ENCODE measurements around the gene TMTC2. TPM values are rescaled to one million over a fixed set of nuclear protein-coding genes. Genes with fewer than 3 reads are reported as not detected.

TMTC2 gene
- total RNA-seq, 1 donor from 2014 or later, result 12.3 TPM

DNA sequence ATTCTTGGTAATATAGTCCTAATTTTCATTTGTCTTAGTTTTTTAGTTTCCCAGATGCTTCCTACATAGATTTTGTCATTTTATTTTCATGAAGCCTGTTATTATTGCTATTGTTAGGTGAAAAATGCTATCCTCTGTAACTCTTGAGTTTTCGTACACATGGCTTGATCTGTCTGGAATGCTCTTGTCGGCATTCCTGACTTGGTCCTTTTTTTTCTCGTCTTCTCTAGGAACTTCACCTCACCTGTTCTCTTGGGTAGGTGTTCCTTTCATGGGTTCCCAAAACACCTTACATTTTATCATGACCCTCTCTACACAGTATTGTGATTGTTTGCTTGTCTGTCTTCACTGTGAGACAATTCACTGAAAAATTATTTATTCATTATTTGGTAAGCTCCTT is 267.4 kb downstream of the TMTC2 start:
- no peak overlapping the region for H3K27ac Mint-ChIP-seq (ENCODE audit: unreplicated experiment)
- TF ChIP-seq, protein P1, sequence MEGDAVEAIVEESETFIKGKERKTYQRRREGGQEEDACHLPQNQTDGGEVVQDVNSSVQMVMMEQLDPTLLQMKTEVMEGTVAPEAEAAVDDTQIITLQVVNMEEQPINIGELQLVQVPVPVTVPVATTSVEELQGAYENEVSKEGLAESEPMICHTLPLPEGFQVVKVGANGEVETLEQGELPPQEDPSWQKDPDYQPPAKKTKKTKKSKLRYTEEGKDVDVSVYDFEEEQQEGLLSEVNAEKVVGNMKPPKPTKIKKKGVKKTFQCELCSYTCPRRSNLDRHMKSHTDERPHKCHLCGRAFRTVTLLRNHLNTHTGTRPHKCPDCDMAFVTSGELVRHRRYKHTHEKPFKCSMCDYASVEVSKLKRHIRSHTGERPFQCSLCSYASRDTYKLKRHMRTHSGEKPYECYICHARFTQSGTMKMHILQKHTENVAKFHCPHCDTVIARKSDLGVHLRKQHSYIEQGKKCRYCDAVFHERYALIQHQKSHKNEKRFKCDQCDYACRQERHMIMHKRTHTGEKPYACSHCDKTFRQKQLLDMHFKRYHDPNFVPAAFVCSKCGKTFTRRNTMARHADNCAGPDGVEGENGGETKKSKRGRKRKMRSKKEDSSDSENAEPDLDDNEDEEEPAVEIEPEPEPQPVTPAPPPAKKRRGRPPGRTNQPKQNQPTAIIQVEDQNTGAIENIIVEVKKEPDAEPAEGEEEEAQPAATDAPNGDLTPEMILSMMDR (conservative IDR thresholded peaks at IDR 0.05), result no peak
- H3K27me3 Mint-ChIP-seq (ENCODE audit: low read depth), result no peaks in the 10 kb centered on the region
- no peaks in the 10 kb centered on the region for H3K4me1 Mint-ChIP-seq
- no peaks in the 10 kb centered on the region for H3K9me3 Mint-ChIP-seq
- no peak for DNase-seq (ENCODE audit: low read depth, low spot score)
- H3K36me3 Mint-ChIP-seq (ENCODE audit: low read depth), result peaks cover 4% of the 10 kb centered on the region
- H3K4me3 Mint-ChIP-seq, result no peak overlapping the region

DNA sequence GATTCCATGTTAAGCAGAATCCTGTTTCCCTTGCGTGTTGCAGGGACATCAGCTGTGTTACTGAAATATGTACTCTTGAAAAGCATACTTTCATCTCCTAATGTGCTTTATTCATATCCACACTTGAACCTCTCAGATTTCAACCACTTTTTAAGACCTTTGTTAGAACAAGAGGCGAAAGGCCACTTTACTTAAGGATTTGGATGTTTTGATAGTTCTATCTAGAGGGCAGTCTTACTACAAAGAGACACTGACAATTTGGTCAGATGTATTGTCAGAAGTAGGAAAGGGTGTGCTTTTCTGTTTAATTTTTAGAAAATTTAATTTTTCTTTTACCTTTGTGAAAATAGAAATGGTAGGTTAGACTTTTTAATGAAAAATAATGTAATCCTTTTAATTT is 267.9 kb downstream of the TMTC2 start:
- TF ChIP-seq, protein P1 (conservative IDR thresholded peaks at IDR 0.05), result no peak
- no peak overlapping the region for H3K27ac Mint-ChIP-seq (ENCODE audit: unreplicated experiment)
- no peak for DNase-seq (ENCODE audit: low read depth, low spot score)
- peaks cover 4% of the 10 kb centered on the region for H3K36me3 Mint-ChIP-seq (ENCODE audit: low read depth)
- H3K4me3 Mint-ChIP-seq, result no peak overlapping the region
- H3K4me1 Mint-ChIP-seq, result no peaks in the 10 kb centered on the region
- no peaks in the 10 kb centered on the region for H3K27me3 Mint-ChIP-seq (ENCODE audit: low read depth)
- H3K9me3 Mint-ChIP-seq, result no peaks in the 10 kb centered on the region

DNA sequence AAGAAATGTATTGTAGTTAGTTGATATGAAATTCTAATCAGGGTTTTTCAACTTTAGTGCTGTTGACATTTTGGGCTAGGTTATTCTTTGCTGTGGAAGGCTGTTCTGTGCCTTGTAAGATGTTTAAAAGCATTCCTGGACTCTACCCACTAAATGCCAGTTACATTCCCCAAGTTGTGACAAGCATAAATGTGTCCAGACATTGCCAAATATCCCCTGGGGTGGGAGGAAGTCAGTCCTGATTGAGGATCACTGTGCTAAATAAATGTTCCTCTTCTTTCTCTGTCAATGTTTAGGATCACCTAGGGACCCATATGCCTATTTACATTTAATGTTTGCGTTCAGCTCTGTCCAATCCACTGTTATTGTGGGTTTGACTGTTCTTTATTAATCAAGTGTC is 268.3 kb downstream of the TMTC2 start:
- H3K36me3 Mint-ChIP-seq (ENCODE audit: low read depth), result peaks cover 4% of the 10 kb centered on the region
- TF ChIP-seq, protein P1 (conservative IDR thresholded peaks at IDR 0.05), result no peak
- no peaks in the 10 kb centered on the region for H3K27me3 Mint-ChIP-seq (ENCODE audit: low read depth)
- DNase-seq (ENCODE audit: low read depth, low spot score), result no peak
- H3K27ac Mint-ChIP-seq (ENCODE audit: unreplicated experiment), result no peak overlapping the region
- no peaks in the 10 kb centered on the region for H3K4me1 Mint-ChIP-seq
- H3K9me3 Mint-ChIP-seq, result no peaks in the 10 kb centered on the region
- H3K4me3 Mint-ChIP-seq, result no peak overlapping the region

DNA sequence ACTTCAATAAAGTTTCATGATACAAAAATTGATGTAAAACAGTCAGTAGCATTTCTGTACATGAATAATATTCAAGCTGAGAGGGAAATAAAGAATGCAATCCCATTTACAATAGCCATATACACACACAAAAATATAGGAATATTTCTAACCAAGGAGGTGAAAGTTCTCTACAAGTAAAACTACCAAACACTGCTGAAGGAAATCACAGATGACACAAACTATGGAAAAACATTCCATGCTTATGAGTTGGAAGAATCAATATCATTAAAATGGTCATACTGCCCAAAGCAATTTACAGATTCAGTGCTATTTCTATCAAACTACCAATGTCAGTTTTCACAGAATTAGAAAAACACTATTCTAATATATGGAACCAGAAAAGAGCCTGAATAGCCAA is 272.3 kb downstream of the TMTC2 start:
- Mint-ChIP-seq H3K4me3 (no peak overlapping the region), H3K27me3 (ENCODE audit: low read depth) (no peaks in the 10 kb centered on the region), H3K27ac (ENCODE audit: unreplicated experiment) (no peak overlapping the region), H3K4me1 (peaks cover 2% of the 10 kb centered on the region), H3K36me3 (ENCODE audit: low read depth) (peaks cover 4% of the 10 kb centered on the region), H3K9me3 (no peaks in the 10 kb centered on the region)
- DNase-seq (ENCODE audit: low read depth, low spot score), result no peak
- TF ChIP-seq, protein P1 (conservative IDR thresholded peaks at IDR 0.05), result no peak

DNA sequence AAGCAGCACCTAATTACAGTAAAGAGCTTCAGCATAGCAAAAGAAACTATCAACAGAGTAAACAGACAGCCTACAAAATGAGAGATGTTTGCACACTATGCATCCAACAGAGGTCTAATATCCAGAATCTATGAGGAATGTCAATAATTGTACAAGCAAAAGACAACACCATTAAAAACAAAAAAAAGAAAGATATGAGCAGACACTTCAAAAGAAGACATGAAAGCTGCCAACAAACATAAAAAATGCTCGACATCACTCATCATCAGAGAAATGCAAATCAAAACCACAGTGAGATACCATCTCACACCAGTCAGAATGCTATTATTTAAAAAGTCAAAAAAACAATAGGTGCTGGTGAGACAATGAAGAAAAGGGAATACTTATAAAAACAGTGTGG is 273.1 kb downstream of the TMTC2 start:
- Mint-ChIP-seq H3K36me3 (ENCODE audit: low read depth) (peaks cover 4% of the 10 kb centered on the region), H3K4me3 (no peak overlapping the region), H3K27ac (ENCODE audit: unreplicated experiment) (no peak overlapping the region), H3K27me3 (ENCODE audit: low read depth) (no peaks in the 10 kb centered on the region), H3K9me3 (no peaks in the 10 kb centered on the region), H3K4me1 (peaks cover 8% of the 10 kb centered on the region)
- DNase-seq (ENCODE audit: low read depth, low spot score), result no peak
- TF ChIP-seq, protein P1 (conservative IDR thresholded peaks at IDR 0.05), result no peak

DNA sequence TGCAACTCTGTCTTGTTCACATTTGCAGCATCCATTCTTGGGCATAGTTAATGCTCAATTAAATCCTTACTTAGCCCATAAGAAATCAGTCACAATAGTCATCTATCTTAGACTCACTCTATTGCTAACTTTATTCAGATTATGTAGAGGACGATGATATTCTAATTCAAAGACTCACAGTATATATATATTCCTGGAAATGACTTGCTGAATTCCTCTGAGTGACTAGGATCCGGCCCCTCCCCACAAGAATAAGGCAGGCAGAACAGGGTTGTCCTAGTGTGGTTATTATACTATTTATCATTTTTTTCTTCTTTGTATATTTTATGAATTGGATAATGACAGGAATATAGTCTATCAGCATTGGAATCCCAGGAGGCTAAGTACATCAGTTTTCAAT is 275.1 kb downstream of the TMTC2 start:
- Mint-ChIP-seq H3K36me3 (ENCODE audit: low read depth) (peaks cover 4% of the 10 kb centered on the region), H3K27ac (ENCODE audit: unreplicated experiment) (no peak overlapping the region), H3K27me3 (ENCODE audit: low read depth) (no peaks in the 10 kb centered on the region), H3K4me3 (no peak overlapping the region), H3K4me1 (peaks cover 8% of the 10 kb centered on the region), H3K9me3 (no peaks in the 10 kb centered on the region)
- TF ChIP-seq, protein P1 (conservative IDR thresholded peaks at IDR 0.05), result no peak
- no peak for DNase-seq (ENCODE audit: low read depth, low spot score)

Measured in neural crest cell (in vitro differentiated cells).